ENCODE data around the gene MYB.

- TF ChIP-seq, protein P1, sequence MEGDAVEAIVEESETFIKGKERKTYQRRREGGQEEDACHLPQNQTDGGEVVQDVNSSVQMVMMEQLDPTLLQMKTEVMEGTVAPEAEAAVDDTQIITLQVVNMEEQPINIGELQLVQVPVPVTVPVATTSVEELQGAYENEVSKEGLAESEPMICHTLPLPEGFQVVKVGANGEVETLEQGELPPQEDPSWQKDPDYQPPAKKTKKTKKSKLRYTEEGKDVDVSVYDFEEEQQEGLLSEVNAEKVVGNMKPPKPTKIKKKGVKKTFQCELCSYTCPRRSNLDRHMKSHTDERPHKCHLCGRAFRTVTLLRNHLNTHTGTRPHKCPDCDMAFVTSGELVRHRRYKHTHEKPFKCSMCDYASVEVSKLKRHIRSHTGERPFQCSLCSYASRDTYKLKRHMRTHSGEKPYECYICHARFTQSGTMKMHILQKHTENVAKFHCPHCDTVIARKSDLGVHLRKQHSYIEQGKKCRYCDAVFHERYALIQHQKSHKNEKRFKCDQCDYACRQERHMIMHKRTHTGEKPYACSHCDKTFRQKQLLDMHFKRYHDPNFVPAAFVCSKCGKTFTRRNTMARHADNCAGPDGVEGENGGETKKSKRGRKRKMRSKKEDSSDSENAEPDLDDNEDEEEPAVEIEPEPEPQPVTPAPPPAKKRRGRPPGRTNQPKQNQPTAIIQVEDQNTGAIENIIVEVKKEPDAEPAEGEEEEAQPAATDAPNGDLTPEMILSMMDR (IDR thresholded peaks at IDR 0.05; ENCODE audit: low read length) = peak; percentile 19; the same call in 1 of the 2 replicates
- TF ChIP-seq EZH2 (optimal IDR thresholded peaks at IDR 0.05; ENCODE audit: low read depth, low read length) = no peak
Measured at GRCh38 chr6:135257631-135258405, 76.7 kb downstream of the MYB start.
